Liver (tissue), 9 donors: ENCODE data around the gene PRICKLE3. TPM values are rescaled to one million over a fixed set of nuclear protein-coding genes. Genes with fewer than 3 reads are reported as not detected.

Experiments used
- DNase-seq: peaks from one replicate; pipeline ENCODE4 v3.0.0-alpha.2; 2017; ENCODE audit warnings: low spot score
- H3K27ac ChIP-seq, 2 donors: one replicate each; pipeline ENCODE4 v1.7.0; 2013; ENCODE audit warnings: inconsistent platforms in 2 of 2, low read length in 2 of 2, control low read depth in 1 of 2, low read depth in 1 of 2, mild to moderate bottlenecking in 1 of 2
- H3K27me3 ChIP-seq, 4 donors: one replicate each; pipeline versions ENCODE4 v1.6.1 to v1.7.0; 2013; ENCODE audit warnings: low read length in 3 of 4, inconsistent platforms in 1 of 4, mild to moderate bottlenecking in 1 of 4, moderate library complexity in 1 of 4; ENCODE audit not compliant: control insufficient read depth in 4 of 4, insufficient read depth in 4 of 4
- H3K36me3 ChIP-seq, 4 donors: one replicate each; pipeline versions ENCODE4 v1.6.1 to v1.7.0; 2013; ENCODE audit warnings: low read length in 3 of 4, mild to moderate bottlenecking in 3 of 4, low read depth in 1 of 4, moderate library complexity in 1 of 4; ENCODE audit not compliant: control insufficient read depth in 4 of 4, insufficient read depth in 3 of 4
- H3K4me1 ChIP-seq, 4 donors: one replicate each; pipeline versions ENCODE4 v1.6.1 to v1.7.0; 2013; ENCODE audit warnings: low read length in 3 of 4, mild to moderate bottlenecking in 3 of 4, moderate library complexity in 1 of 4; ENCODE audit not compliant: control insufficient read depth in 4 of 4, insufficient read depth in 4 of 4
- H3K4me3 ChIP-seq, 3 donors: one replicate each; pipeline versions ENCODE4 v1.6.1 to v1.7.0; 2013; ENCODE audit warnings: low read length in 3 of 3, control low read depth in 1 of 3, low read depth in 1 of 3, mild to moderate bottlenecking in 1 of 3
- H3K9ac ChIP-seq, 2 donors: one replicate each; pipeline ENCODE4 v1.7.0; 2013; ENCODE audit warnings: low read length in 2 of 2, mild to moderate bottlenecking in 2 of 2, moderate library complexity in 2 of 2, control low read depth in 1 of 2, low read depth in 1 of 2
- H3K9me3 ChIP-seq, 4 donors: one replicate each; pipeline versions ENCODE4 v1.6.1 to v1.7.0; 2013; ENCODE audit warnings: low read length in 3 of 4; ENCODE audit not compliant: control insufficient read depth in 4 of 4
- CTCF ChIP-seq: fragments of 150-350 bp; IDR thresholded peaks from 2 replicates; pipeline ENCODE4 v1.5.1; 2017; ENCODE audit warnings: improper control_type of control experiment, low read depth, low read length; ENCODE audit not compliant: missing input control
- EGR1 ChIP-seq, 2 donors: IDR thresholded peaks; 2 replicates each; pipeline ENCODE4 v1.6.1; 2016 to 2018; ENCODE audit warnings: antibody characterized with exemption in 2 of 2, low read depth in 2 of 2
- FOXA1 ChIP-seq: IDR thresholded peaks from 2 replicates; pipeline ENCODE4 v1.6.1; 2016; ENCODE audit warnings: antibody characterized with exemption
- FOXA2 ChIP-seq: IDR thresholded peaks from 2 replicates; pipeline ENCODE4 v1.6.1; 2016; ENCODE audit warnings: antibody characterized with exemption
- GABPA ChIP-seq, 2 donors: IDR thresholded peaks in 1 of 2; conservative IDR thresholded peaks in 1 of 2; 2 replicates each; pipeline ENCODE4 v1.6.1; 2016; ENCODE audit warnings: antibody characterized with exemption in 2 of 2, mild to moderate bottlenecking in 1 of 2, moderate library complexity in 1 of 2
- HNF4A ChIP-seq, 2 donors: conservative IDR thresholded peaks; 2 replicates each; pipeline ENCODE4 v1.6.1; 2016; ENCODE audit warnings: antibody characterized with exemption in 2 of 2, mild to moderate bottlenecking in 2 of 2
- HNF4G ChIP-seq: IDR thresholded peaks from 2 replicates; pipeline ENCODE4 v1.6.1; 2016; ENCODE audit warnings: antibody characterized with exemption
- JUND ChIP-seq, 2 donors: IDR thresholded peaks; 2 replicates each; pipeline ENCODE4 v1.6.1; 2016; ENCODE audit warnings: antibody characterized with exemption in 2 of 2
- MAX ChIP-seq: IDR thresholded peaks from 2 replicates; pipeline ENCODE4 v1.6.1; 2016; ENCODE audit warnings: antibody characterized with exemption
- NR2F2 ChIP-seq: IDR thresholded peaks from 2 replicates; pipeline ENCODE4 v1.6.1; 2016; ENCODE audit warnings: antibody characterized with exemption
- RAD21 ChIP-seq, 2 donors: IDR thresholded peaks; 2 replicates each; pipeline ENCODE4 v1.6.1; 2016; ENCODE audit warnings: antibody characterized with exemption in 2 of 2, mild to moderate bottlenecking in 2 of 2
- REST ChIP-seq: IDR thresholded peaks from 2 replicates; pipeline ENCODE4 v1.6.1; 2016; ENCODE audit warnings: antibody characterized with exemption, mild to moderate bottlenecking
- RXRA ChIP-seq, 2 donors: IDR thresholded peaks; 2 replicates each; pipeline ENCODE4 v1.6.1; 2017 to 2018; ENCODE audit warnings: antibody characterized with exemption in 2 of 2, mild to moderate bottlenecking in 1 of 2
- SP1 ChIP-seq: IDR thresholded peaks from 2 replicates; pipeline ENCODE4 v1.6.1; 2018; ENCODE audit warnings: antibody characterized with exemption, mild to moderate bottlenecking
- TAF1 ChIP-seq: conservative IDR thresholded peaks from 2 replicates; pipeline ENCODE4 v1.6.1; 2016; ENCODE audit warnings: antibody characterized with exemption, mild to moderate bottlenecking
- YY1 ChIP-seq: IDR thresholded peaks from 2 replicates; pipeline ENCODE4 v1.6.1; 2016; ENCODE audit warnings: antibody characterized with exemption, mild to moderate bottlenecking
- WGBS: extraction: QIAGEN DNeasy Blood & Tissue Kit; methylation state at CpG from one replicate; pipeline ENCODE4 v1.1.7; 2013; 5-methylcytosine and 5-hydroxymethylcytosine counted together
- polyA plus RNA-seq, 2 donors: library from polyadenylated mRNA; stranded (reverse) in 1 of 2; unstranded in 1 of 2; fragments of 200-250 nt in 1 of 2; fragments of >200 nt in 1 of 2; fragmentation: Nextera tagmentation in 1 of 2; extraction: Ambion mirVana in 1 of 2; gene quantifications; one replicate each; pipeline versions ENCODE4 v1.2.1 to v1.2.3, GENCODE V29; 2013 to 2015
- total RNA-seq, 2 donors: library from RNA; depleted of rRNA; stranded (reverse); fragments of >200 nt; gene quantifications; one replicate each; pipeline ENCODE4 v1.2.3, GENCODE V29; 2014
- TF ChIP-seq, protein P1 (sequence below): IDR thresholded peaks from 2 replicates; pipeline ENCODE4 v1.6.1; 2016; ENCODE audit warnings: antibody characterized with exemption
- donor health status: healthy.
- donor health status: healthy.
- donor health status: healthy.
- donor health status: healthy.
- donor health status: healthy.

The PRICKLE3 gene
- total and polyA plus RNA-seq, 4 donors, result 2.1 to 6.5 (median 2.9) TPM

DNA sequence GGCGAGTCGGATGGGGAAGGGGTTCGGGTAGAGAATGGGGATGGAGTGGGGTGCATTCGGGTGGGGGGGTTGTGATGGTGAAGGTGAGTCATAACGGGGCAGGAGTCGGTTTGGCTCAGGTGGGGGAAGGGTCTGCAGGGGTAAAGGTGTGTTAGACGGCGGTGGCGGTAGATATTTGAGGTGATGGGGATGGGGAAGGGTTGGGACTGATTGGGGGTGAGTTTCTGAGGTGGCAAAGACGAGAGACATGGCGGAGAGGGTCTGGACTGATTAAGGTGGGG lies 13.1 kb upstream of the PRICKLE3 start:
- Histone ChIP-seq H3K9me3 (no peaks in the 10 kb centered on the region), H3K4me1 (peaks cover 0 to 4% (median 2%) of the 10 kb centered on the region in 4 donors), H3K9ac (no peak overlapping the region), H3K36me3 (no peaks in the 10 kb centered on the region), H3K4me3 (no peak overlapping the region), H3K27ac (no peak overlapping the region), H3K27me3 (no peaks in the 10 kb centered on the region)
- WGBS, result 7% methylated on average over 11 of the region's 11 CpGs
- no peak for DNase-seq
- TF ChIP-seq FOXA1 (no peak), FOXA2 (no peak), CTCF (no peak), GABPA (IDR thresholded peaks at IDR 0.05 in 1 of 2, conservative IDR thresholded peaks at IDR 0.05 in 1 of 2) (no peak), RAD21 (IDR thresholded peaks at IDR 0.05) (no peak), HNF4A (conservative IDR thresholded peaks at IDR 0.05) (no peak), JUND (IDR thresholded peaks at IDR 0.05) (no peak), REST (no peak), SP1 (no peak)
- TF ChIP-seq, protein P1, sequence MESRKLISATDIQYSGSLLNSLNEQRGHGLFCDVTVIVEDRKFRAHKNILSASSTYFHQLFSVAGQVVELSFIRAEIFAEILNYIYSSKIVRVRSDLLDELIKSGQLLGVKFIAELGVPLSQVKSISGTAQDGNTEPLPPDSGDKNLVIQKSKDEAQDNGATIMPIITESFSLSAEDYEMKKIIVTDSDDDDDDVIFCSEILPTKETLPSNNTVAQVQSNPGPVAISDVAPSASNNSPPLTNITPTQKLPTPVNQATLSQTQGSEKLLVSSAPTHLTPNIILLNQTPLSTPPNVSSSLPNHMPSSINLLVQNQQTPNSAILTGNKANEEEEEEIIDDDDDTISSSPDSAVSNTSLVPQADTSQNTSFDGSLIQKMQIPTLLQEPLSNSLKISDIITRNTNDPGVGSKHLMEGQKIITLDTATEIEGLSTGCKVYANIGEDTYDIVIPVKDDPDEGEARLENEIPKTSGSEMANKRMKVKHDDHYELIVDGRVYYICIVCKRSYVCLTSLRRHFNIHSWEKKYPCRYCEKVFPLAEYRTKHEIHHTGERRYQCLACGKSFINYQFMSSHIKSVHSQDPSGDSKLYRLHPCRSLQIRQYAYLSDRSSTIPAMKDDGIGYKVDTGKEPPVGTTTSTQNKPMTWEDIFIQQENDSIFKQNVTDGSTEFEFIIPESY, result no peak

DNA sequence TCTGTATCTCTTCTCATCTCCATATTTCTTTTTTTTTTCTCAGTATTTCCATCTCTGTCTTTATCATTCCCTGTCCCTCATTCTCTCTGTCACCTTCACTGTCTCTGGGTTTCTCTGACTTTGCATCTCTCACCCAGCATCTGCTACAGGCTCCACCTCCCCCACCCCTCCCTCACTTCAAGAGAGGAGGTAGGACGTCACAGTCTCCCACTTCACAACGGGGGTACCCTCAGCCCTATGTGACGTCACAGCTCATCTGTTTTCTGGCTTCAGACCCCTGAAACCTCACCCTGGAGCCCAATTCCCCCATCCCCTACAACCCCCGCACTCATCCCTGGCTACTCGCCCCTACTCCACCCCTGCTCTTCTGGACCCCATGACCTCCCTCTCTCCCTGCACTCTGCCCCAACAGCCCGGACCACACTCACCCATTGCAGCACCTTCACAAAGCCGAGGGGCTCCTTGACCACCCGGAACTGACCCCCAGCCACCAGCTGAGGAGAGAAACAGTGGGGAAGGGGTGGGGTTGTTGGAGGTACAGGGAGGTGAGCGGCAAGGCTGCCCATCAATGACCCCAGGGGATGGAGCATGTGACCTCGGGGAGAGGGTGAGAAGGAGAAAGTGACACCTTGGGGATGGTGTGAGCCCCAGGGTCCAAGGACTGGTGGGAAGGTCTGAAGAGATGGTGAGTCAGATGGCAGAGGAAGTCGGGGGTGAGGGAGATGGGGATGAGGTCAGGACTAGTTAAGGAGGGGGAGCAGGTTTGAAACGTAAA lies 12.6 kb upstream of the PRICKLE3 start:
- no peaks in the 10 kb centered on the region for H3K27me3 ChIP-seq
- no peak overlapping the region for H3K9ac ChIP-seq
- no peaks in the 10 kb centered on the region for H3K36me3 ChIP-seq
- WGBS, result 18% methylated on average over 12 of the region's 12 CpGs
- DNase-seq, result no peak
- H3K9me3 ChIP-seq, result no peaks in the 10 kb centered on the region
- H3K4me3 ChIP-seq, result no peak overlapping the region
- H3K27ac ChIP-seq, result no peak overlapping the region
- TF ChIP-seq SP1 (no peak), HNF4G (no peak), TAF1 (no peak), YY1 (no peak), NR2F2 (no peak), CTCF (no peak), RXRA (IDR thresholded peaks at IDR 0.05) (no peak), HNF4A (conservative IDR thresholded peaks at IDR 0.05) (no peak), MAX (no peak), FOXA1 (no peak), EGR1 (IDR thresholded peaks at IDR 0.05; ENCODE audit: low read depth in 2 of 2) (no peak), GABPA (IDR thresholded peaks at IDR 0.05 in 1 of 2, conservative IDR thresholded peaks at IDR 0.05 in 1 of 2) (no peak)
- H3K4me1 ChIP-seq, result peaks cover 0 to 4% (median 2%) of the 10 kb centered on the region in 4 donors
